ENCODE measurements around the gene ATP11A. TPM values are rescaled to one million over a fixed set of nuclear protein-coding genes. Genes with fewer than 3 reads are reported as not detected.

Gene ATP11A
- total and polyA plus RNA-seq, 10 of the 15 experiments (the other 5 are each of a cell fraction or from before 2014, with no cell fraction given): 1.4 to 69.6 (median 14.4) TPM

- POLR2A ChIA-PET: no interaction called here
- TF ChIP-seq IRF4 (IDR thresholded peaks at IDR 0.05; ENCODE audit: low read depth, low read length) (no peak), SREBF1 (IDR thresholded peaks at IDR 0.05; ENCODE audit: low read length) (no peak), HCFC1 (IDR thresholded peaks at IDR 0.05; ENCODE audit: low read length) (no peak), PBX3 (IDR thresholded peaks at IDR 0.05; ENCODE audit: insufficient replicate concordance, low read depth, low read length) (no peak), EED (IDR thresholded peaks at IDR 0.05; ENCODE audit: low read depth) (no peak), EP300 (IDR thresholded peaks at IDR 0.05; ENCODE audit: borderline replicate concordance in 1 of 2, control insufficient read depth in 1 of 2, low read depth in 2 of 2, low read length in 2 of 2) (no peak), POLR2A (IDR thresholded peaks at IDR 0.05; ENCODE audit: low read depth, low read length) (no peak), MTA3 (IDR thresholded peaks at IDR 0.05; ENCODE audit: borderline replicate concordance, low read length) (no peak)
- TF ChIP-seq, protein P1, sequence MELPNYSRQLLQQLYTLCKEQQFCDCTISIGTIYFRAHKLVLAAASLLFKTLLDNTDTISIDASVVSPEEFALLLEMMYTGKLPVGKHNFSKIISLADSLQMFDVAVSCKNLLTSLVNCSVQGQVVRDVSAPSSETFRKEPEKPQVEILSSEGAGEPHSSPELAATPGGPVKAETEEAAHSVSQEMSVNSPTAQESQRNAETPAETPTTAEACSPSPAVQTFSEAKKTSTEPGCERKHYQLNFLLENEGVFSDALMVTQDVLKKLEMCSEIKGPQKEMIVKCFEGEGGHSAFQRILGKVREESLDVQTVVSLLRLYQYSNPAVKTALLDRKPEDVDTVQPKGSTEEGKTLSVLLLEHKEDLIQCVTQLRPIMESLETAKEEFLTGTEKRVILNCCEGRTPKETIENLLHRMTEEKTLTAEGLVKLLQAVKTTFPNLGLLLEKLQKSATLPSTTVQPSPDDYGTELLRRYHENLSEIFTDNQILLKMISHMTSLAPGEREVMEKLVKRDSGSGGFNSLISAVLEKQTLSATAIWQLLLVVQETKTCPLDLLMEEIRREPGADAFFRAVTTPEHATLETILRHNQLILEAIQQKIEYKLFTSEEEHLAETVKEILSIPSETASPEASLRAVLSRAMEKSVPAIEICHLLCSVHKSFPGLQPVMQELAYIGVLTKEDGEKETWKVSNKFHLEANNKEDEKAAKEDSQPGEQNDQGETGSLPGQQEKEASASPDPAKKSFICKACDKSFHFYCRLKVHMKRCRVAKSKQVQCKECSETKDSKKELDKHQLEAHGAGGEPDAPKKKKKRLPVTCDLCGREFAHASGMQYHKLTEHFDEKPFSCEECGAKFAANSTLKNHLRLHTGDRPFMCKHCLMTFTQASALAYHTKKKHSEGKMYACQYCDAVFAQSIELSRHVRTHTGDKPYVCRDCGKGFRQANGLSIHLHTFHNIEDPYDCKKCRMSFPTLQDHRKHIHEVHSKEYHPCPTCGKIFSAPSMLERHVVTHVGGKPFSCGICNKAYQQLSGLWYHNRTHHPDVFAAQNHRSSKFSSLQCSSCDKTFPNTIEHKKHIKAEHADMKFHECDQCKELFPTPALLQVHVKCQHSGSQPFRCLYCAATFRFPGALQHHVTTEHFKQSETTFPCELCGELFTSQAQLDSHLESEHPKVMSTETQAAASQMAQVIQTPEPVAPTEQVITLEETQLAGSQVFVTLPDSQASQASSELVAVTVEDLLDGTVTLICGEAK (IDR thresholded peaks at IDR 0.05; ENCODE audit: borderline replicate concordance): no peak
- TF ChIP-seq, protein P2, sequence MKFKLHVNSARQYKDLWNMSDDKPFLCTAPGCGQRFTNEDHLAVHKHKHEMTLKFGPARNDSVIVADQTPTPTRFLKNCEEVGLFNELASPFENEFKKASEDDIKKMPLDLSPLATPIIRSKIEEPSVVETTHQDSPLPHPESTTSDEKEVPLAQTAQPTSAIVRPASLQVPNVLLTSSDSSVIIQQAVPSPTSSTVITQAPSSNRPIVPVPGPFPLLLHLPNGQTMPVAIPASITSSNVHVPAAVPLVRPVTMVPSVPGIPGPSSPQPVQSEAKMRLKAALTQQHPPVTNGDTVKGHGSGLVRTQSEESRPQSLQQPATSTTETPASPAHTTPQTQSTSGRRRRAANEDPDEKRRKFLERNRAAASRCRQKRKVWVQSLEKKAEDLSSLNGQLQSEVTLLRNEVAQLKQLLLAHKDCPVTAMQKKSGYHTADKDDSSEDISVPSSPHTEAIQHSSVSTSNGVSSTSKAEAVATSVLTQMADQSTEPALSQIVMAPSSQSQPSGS (IDR thresholded peaks at IDR 0.05; ENCODE audit: low read length): no peak
- intact Hi-C loops (cut with micrococcal nuclease; ENCODE audit: unreplicated experiment) (no loop called here), in situ Hi-C loops (cut with MboI) (no loop called here)
- SMC1A ChIA-PET (ENCODE audit: uncharacterized antibody, unreplicated experiment): no interaction called here
- H2AFZ ChIP-seq (ENCODE audit: control insufficient read depth, low read depth, low read length): no peak overlapping the region
- no TSS peak for BruUV-seq (replicated peaks)
- no peaks in the 10 kb centered on the region for H3K4me1 ChIP-seq (ENCODE audit: control insufficient read depth, insufficient read depth, low read length)
- no peaks in the 10 kb centered on the region for H3K79me2 ChIP-seq (ENCODE audit: control insufficient read depth, insufficient read depth, low read length)
- no peak overlapping the region for H3K4me3 ChIP-seq
- DNase-seq (ENCODE audit: low read depth, low spot score) (no peak), ATAC-seq (no peak), FAIRE-seq (no peak)
- H3K27ac ChIP-seq (ENCODE audit: control insufficient read depth, insufficient read depth): no peak overlapping the region
- H4K20me1 ChIP-seq (ENCODE audit: control insufficient read depth, insufficient read depth): no peaks in the 10 kb centered on the region
- RAD21 ChIA-PET (ENCODE audit: unreplicated experiment): no interaction called here
- CTCF ChIA-PET: no interaction called here
- H3K9me3 ChIP-seq (replicated peaks; ENCODE audit: control insufficient read depth, insufficient read depth, low read length): no peaks in the 10 kb centered on the region; the same call in 2 of the 3 replicates
- peaks cover 4 to 5% of the 10 kb centered on the region in 2 experiments for H3K36me3 ChIP-seq (ENCODE audit: control insufficient read depth in 2 of 2, insufficient read depth in 2 of 2, low read length in 1 of 2)
- H3K4me2 ChIP-seq (ENCODE audit: control insufficient read depth, insufficient read depth): no peak overlapping the region
- 95% methylated on average over 23 of the region's 23 CpGs for WGBS (ENCODE audit: insufficient coverage, insufficient replicate concordance, low lambda C conversion rate, missing lambda C conversion rate)
- no peak overlapping the region for H3K9ac ChIP-seq (ENCODE audit: control insufficient read depth, insufficient read depth, low read length)
- no peaks in the 10 kb centered on the region for H3K27me3 ChIP-seq (replicated peaks in 1 of 2; ENCODE audit: control insufficient read depth in 2 of 2, insufficient read depth in 2 of 2, low read length in 1 of 2)
Measured at GRCh38 chr13:112844411-112844810, 154.6 kb downstream of the ATP11A start.

Measured in GM12878 (cell line).